ENCODE data around the gene PWP1.
"Not testable (repeated sequence)": the region's sequence is repeated elsewhere in the genome, so short reads cannot be mapped to it uniquely, and the experiment has no call there.

PWP1 gene

GRCh38 chr12:107715780-107716179 is 30.2 kb downstream of the PWP1 start:
- no peak for ATAC-seq
- TF ChIP-seq BACH2 (CRISPR knock-in tag; IDR thresholded peaks at IDR 0.05; ENCODE audit: borderline replicate concordance) (no peak), ESRRG (CRISPR knock-in tag; IDR thresholded peaks at IDR 0.05) (no peak), ISL1 (CRISPR knock-in tag; IDR thresholded peaks at IDR 0.05) (no peak), ZNF8 (CRISPR knock-in tag; IDR thresholded peaks at IDR 0.05) (no peak), TOX (CRISPR knock-in tag; IDR thresholded peaks at IDR 0.05; ENCODE audit: borderline replicate concordance) (no peak), ZNF70 (CRISPR knock-in tag; IDR thresholded peaks at IDR 0.05) (no peak), TSHZ2 (CRISPR knock-in tag; IDR thresholded peaks at IDR 0.05) (no peak), GLIS3 (CRISPR knock-in tag; IDR thresholded peaks at IDR 0.05) (no peak), POU6F1 (CRISPR knock-in tag; IDR thresholded peaks at IDR 0.05; ENCODE audit: borderline replicate concordance, low read depth) (no peak), OSR1 (CRISPR knock-in tag; IDR thresholded peaks at IDR 0.05) (no peak), PPARA (CRISPR knock-in tag; IDR thresholded peaks at IDR 0.05; ENCODE audit: borderline replicate concordance) (no peak), ZFP3 (CRISPR knock-in tag; IDR thresholded peaks at IDR 0.05) (no peak), TCF4 (CRISPR knock-in tag; IDR thresholded peaks at IDR 0.05; ENCODE audit: borderline replicate concordance) (no peak), RARB (CRISPR knock-in tag; IDR thresholded peaks at IDR 0.05) (no peak), ZFP30 (CRISPR knock-in tag; IDR thresholded peaks at IDR 0.05) (no peak), CSRNP3 (CRISPR knock-in tag; IDR thresholded peaks at IDR 0.05) (no peak), CREB5 (CRISPR knock-in tag; IDR thresholded peaks at IDR 0.05; ENCODE audit: low read depth) (no peak), CSDC2 (CRISPR knock-in tag; IDR thresholded peaks at IDR 0.05) (no peak)

- no peak; the same call in 1 of the 3 replicates for ATAC-seq
- no peak for TF ChIP-seq ZNF70 (CRISPR knock-in tag; IDR thresholded peaks at IDR 0.05)
- TF ChIP-seq PATZ1 (CRISPR knock-in tag; IDR thresholded peaks at IDR 0.05; ENCODE audit: borderline replicate concordance): no peak
- TF ChIP-seq PPARA (CRISPR knock-in tag; IDR thresholded peaks at IDR 0.05; ENCODE audit: borderline replicate concordance): no peak
- no peak for TF ChIP-seq SNAI2 (CRISPR knock-in tag; IDR thresholded peaks at IDR 0.05)
- no peak for TF ChIP-seq ZFP30 (CRISPR knock-in tag; IDR thresholded peaks at IDR 0.05)
- TF ChIP-seq ARNTL (CRISPR knock-in tag; IDR thresholded peaks at IDR 0.05; ENCODE audit: borderline replicate concordance, low read depth): no peak
- no peak for TF ChIP-seq CSRNP3 (CRISPR knock-in tag; IDR thresholded peaks at IDR 0.05)
- no peak for TF ChIP-seq RARB (CRISPR knock-in tag; IDR thresholded peaks at IDR 0.05)
- no peak for TF ChIP-seq ZNF8 (CRISPR knock-in tag; IDR thresholded peaks at IDR 0.05)
- no peak for TF ChIP-seq OSR1 (CRISPR knock-in tag; IDR thresholded peaks at IDR 0.05)
- no peak for TF ChIP-seq POU6F1 (CRISPR knock-in tag; IDR thresholded peaks at IDR 0.05; ENCODE audit: borderline replicate concordance, low read depth)
- TF ChIP-seq CREB5 (CRISPR knock-in tag; IDR thresholded peaks at IDR 0.05; ENCODE audit: low read depth): no peak
- no peak for TF ChIP-seq ZFP3 (CRISPR knock-in tag; IDR thresholded peaks at IDR 0.05)
- TF ChIP-seq ISL1 (CRISPR knock-in tag; IDR thresholded peaks at IDR 0.05): no peak
- no peak for TF ChIP-seq TOX (CRISPR knock-in tag; IDR thresholded peaks at IDR 0.05; ENCODE audit: borderline replicate concordance)
- TF ChIP-seq ESRRG (CRISPR knock-in tag; IDR thresholded peaks at IDR 0.05): no peak
- no peak for TF ChIP-seq BACH2 (CRISPR knock-in tag; IDR thresholded peaks at IDR 0.05; ENCODE audit: borderline replicate concordance)
- no peak for TF ChIP-seq CSDC2 (CRISPR knock-in tag; IDR thresholded peaks at IDR 0.05)
- TF ChIP-seq ZNF565 (CRISPR knock-in tag; conservative IDR thresholded peaks at IDR 0.05; ENCODE audit: low read depth): no peak
Observed at GRCh38 chr12:107718606-107719005, 33.0 kb downstream of the PWP1 start.

GRCh38 chr12:107727327-107727726 is 41.7 kb downstream of the PWP1 start:
- not testable (repeated sequence) for ATAC-seq

- ATAC-seq: not testable (repeated sequence)
Observed at GRCh38 chr12:107727742-107728141, 42.1 kb downstream of the PWP1 start.
